Measurements from ENCODE around the gene GMIP. TPM values are rescaled to one million over a fixed set of nuclear protein-coding genes. Genes with fewer than 3 reads are reported as not detected.
"Not testable (repeated sequence)": the region's sequence is repeated elsewhere in the genome, so short reads cannot be mapped to it uniquely, and the experiment has no call there.

The GMIP gene
- total RNA-seq, 4 donors from 2014 or later = 6.4 to 21.0 (median 19.1) TPM

DNA sequence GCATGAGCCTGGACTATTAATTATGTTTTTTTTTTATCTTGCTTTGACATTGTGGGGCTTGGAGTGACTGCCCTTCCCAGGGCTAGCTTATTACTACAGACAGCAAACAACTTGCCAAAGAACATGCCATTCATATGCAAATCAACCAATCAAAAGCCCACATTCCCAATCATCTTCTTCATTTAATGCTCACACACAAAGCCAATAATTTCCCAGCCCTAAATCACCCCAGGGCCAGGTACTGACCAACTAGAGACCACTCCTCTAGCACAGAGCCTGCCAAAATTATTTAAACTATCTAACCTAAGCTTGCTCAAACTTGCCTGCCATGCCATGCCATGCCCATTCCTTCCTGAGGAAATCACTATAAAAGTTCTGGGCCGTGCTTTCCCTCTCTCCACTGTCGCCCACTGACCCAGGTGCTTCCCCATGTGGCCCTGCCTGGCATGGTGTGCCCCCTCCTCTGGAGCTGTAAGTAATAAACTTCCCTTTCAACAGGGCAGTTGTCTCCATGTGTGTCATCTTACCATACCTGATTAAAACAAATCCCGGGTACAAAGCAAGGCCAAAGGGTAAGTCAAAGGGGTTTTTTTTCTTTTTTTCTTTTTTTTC is 40.6 kb downstream of the GMIP start:
- no peak overlapping the region for H3K4me3 ChIP-seq (ENCODE audit: low read depth, poor library complexity, severe bottlenecking)
- no peak for DNase-seq (ENCODE audit: low spot score in 2 of 2)
- intact Hi-C loops (cut with DNase I; ENCODE audit: low total_unique reads) = no loop called here
- WGBS, 2 donors = 41 to 49% methylated on average over 3 of the region's 3 CpGs
- TF ChIP-seq POLR2A (IDR thresholded peaks at IDR 0.05) = no peak
- TF ChIP-seq, protein P1, sequence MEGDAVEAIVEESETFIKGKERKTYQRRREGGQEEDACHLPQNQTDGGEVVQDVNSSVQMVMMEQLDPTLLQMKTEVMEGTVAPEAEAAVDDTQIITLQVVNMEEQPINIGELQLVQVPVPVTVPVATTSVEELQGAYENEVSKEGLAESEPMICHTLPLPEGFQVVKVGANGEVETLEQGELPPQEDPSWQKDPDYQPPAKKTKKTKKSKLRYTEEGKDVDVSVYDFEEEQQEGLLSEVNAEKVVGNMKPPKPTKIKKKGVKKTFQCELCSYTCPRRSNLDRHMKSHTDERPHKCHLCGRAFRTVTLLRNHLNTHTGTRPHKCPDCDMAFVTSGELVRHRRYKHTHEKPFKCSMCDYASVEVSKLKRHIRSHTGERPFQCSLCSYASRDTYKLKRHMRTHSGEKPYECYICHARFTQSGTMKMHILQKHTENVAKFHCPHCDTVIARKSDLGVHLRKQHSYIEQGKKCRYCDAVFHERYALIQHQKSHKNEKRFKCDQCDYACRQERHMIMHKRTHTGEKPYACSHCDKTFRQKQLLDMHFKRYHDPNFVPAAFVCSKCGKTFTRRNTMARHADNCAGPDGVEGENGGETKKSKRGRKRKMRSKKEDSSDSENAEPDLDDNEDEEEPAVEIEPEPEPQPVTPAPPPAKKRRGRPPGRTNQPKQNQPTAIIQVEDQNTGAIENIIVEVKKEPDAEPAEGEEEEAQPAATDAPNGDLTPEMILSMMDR (IDR thresholded peaks at IDR 0.05) = no peak

DNA sequence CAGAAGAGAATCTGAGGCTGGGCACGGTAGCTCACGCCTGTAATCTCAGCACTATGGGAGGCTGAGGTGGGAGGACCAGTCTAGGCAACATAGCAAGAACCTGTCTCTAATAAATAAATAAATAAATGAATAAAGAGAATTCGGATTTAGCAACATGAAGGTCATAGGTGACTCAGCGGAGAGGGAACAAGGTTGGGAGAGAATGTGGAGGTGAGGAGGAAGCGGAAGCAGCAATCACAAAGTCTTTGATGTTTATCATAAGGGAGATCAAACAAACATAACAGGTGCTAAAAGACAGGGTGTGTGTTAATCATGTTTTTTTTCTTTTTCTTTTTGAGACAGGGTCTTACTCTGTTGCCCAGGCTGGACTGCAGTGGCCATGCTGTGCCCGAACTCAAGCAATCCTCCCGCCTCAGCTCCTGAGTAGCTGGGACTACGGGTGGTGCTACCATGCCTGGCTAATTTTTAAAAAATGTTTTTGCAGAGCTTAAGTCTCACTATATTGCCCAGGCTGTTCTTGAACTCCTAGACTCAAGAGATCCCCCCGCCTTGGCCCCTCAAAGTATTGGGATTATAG is 41.2 kb downstream of the GMIP start:
- intact Hi-C loops (cut with DNase I; ENCODE audit: low total_unique reads) = no loop called here
- WGBS, 2 donors = 75 to 78% methylated on average over 9 of the region's 9 CpGs
- DNase-seq (ENCODE audit: low spot score in 2 of 2) = no peak
- TF ChIP-seq, protein P1 (IDR thresholded peaks at IDR 0.05) = no peak
- no peak for TF ChIP-seq POLR2A (IDR thresholded peaks at IDR 0.05)
- H3K4me3 ChIP-seq (ENCODE audit: low read depth, poor library complexity, severe bottlenecking) = no peak overlapping the region

DNA sequence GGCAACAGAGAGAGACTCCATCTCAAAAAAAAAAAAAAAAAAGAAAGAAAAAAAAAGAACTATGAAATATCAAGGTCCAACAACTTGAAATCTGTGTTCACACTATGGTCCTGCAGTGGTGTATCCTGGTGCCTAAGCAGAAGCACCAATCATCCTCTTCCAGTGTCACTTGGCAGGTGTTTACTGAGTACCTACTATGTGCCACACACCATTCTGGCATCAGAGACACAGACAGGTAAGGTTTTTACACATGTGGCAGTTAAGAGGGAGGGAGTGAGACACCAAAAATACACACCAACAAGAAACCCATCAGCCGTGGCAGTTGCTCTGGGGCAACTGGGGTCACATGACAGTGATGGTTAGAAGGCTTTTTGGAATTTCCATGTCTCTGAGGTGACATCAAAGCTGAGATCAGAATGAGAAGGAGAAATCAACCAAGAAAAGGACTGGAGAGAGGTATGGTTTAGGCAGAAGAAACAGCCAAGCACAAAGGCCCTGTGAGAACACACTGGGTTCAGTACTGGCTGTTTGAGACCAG is 42.6 kb downstream of the GMIP start:
- TF ChIP-seq, protein P1 (IDR thresholded peaks at IDR 0.05) = no peak
- no peak for TF ChIP-seq POLR2A (IDR thresholded peaks at IDR 0.05)
- WGBS, 2 donors = 76 to 80% methylated on average over 1 of the region's 1 CpG
- intact Hi-C loops (cut with DNase I; ENCODE audit: low total_unique reads) = no loop called here
- no peak for DNase-seq (ENCODE audit: low spot score in 2 of 2)
- H3K4me3 ChIP-seq (ENCODE audit: low read depth, poor library complexity, severe bottlenecking) = no peak overlapping the region

DNA sequence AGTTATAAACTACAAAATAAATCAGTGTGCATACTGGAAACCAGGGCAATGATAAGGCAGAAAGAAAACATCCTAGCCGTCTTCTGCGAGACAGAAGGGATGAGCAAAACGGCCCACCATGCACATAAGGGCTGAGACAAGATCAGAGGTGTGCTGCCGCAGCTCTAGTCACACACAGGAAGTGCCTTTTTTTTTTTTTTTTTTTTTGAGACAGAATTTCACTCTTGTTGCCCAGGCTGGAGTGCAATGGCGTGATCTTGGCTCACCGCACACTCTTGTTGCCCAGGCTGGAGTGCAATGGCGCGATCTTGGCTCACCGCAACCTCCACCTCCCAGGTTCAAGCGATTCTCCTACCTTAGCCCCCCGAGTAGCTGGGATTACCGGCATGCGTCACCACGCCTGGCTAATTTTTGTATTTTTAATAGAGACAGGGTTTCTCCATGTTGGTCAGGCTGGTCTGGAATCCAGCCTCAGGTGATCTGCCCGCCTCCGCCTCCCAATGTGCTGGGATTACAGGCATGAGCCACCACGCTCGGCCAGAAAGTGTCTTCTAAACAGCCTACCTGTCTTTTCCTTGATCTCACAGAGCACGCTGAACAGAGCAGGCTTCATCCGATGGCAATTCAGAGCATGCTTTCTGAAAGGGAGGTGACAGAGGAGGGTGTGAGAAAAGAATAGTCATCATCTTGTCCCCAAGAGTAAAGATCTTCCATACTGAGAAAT is 44.6 kb downstream of the GMIP start:
- intact Hi-C loops (cut with DNase I; ENCODE audit: low total_unique reads); H3K4me3 ChIP-seq (ENCODE audit: low read depth, poor library complexity, severe bottlenecking); DNase-seq (ENCODE audit: low spot score in 2 of 2): not testable (repeated sequence)
- WGBS, 2 donors = 86 to 89% methylated on average over 20 of the region's 20 CpGs

- 77 to 83% methylated on average over 8 of the region's 8 CpGs for WGBS, 2 donors
- no peak for DNase-seq (ENCODE audit: low spot score in 2 of 2)
- intact Hi-C loops (cut with DNase I; ENCODE audit: low total_unique reads) = no loop called here
- no peak overlapping the region for H3K4me3 ChIP-seq (ENCODE audit: low read depth, poor library complexity, severe bottlenecking)
- TF ChIP-seq, protein P1 (IDR thresholded peaks at IDR 0.05) = no peak
- TF ChIP-seq POLR2A (IDR thresholded peaks at IDR 0.05) = no peak
Observed at GRCh38 chr19:19597809-19598306, 45.6 kb downstream of the GMIP start.

GRCh38 chr19:19595171-19595701 is 48.2 kb downstream of the GMIP start:
- H3K4me3 ChIP-seq (ENCODE audit: low read depth, poor library complexity, severe bottlenecking) = no peak overlapping the region
- intact Hi-C loops (cut with DNase I; ENCODE audit: low total_unique reads) = no loop called here
- peak in 1 of 2 donors; percentile 47 for DNase-seq (ENCODE audit: low spot score in 2 of 2)
- WGBS, 2 donors = 34 to 44% methylated on average over 8 of the region's 8 CpGs
- TF ChIP-seq, protein P1 (IDR thresholded peaks at IDR 0.05) = no peak
- TF ChIP-seq POLR2A (IDR thresholded peaks at IDR 0.05) = no peak
